Sigmoid colon (tissue), 7 donors: ENCODE data around the gene SLC39A13. TPM values are rescaled to one million over a fixed set of nuclear protein-coding genes. Genes with fewer than 3 reads are reported as not detected.

Experiments
- DNase-seq: peaks from one replicate; pipeline ENCODE4 v3.0.0-alpha.2; 2019
- H3K27ac ChIP-seq, 4 donors: fragments of 200-600 bp; sonication (generic); one replicate each; pipeline ENCODE4 v1.5.1; 2016 to 2019; ENCODE audit warnings: mild to moderate bottlenecking in 1 of 4
- H3K27me3 ChIP-seq, 3 donors: fragments of 200-600 bp; sonication (generic); one replicate each; pipeline ENCODE4 v1.5.1; 2019; ENCODE audit warnings: mild to moderate bottlenecking in 1 of 3
- H3K36me3 ChIP-seq, 4 donors: fragments of 200-600 bp; sonication (generic); one replicate each; pipeline ENCODE4 v1.5.1; 2016 to 2019
- H3K4me1 ChIP-seq, 4 donors: fragments of 200-600 bp; sonication (generic); one replicate each; pipeline ENCODE4 v1.5.1; 2017 to 2019
- H3K4me3 ChIP-seq, 4 donors: fragments of 200-600 bp; sonication (generic); one replicate each; pipeline ENCODE4 v1.5.1; 2017 to 2019; ENCODE audit warnings: mild to moderate bottlenecking in 2 of 4, moderate library complexity in 1 of 4
- H3K9me3 ChIP-seq, 4 donors: fragments of 200-600 bp in 3 of 4; sonication (generic) in 3 of 4; one replicate each; pipeline versions ENCODE4 v1.5.1 to v1.6.1; 2013 to 2019
- CTCF ChIP-seq, 4 experiments: fragments of 450-650 bp in 3 of 4; fragments of 200-600 bp in 1 of 4; IDR thresholded peaks; one replicate each; pipeline ENCODE4 v1.5.1; 2016 to 2019; ENCODE audit warnings: antibody characterized with exemption in 4 of 4, mild to moderate bottlenecking in 3 of 4, moderate library complexity in 2 of 4
- EP300 ChIP-seq, 4 donors: sonication (generic); formaldehyde crosslinking; IDR thresholded peaks; one replicate each; pipeline ENCODE4 v1.6.1; 2017; ENCODE audit warnings: antibody characterized with exemption in 4 of 4
- POLR2A ChIP-seq, 2 donors: fragments of 450-650 bp; IDR thresholded peaks; one replicate each; pipeline ENCODE4 v1.6.1; 2016; ENCODE audit warnings: antibody characterized with exemption in 2 of 2, mild to moderate bottlenecking in 2 of 2, moderate library complexity in 2 of 2
- POLR2AphosphoS5 ChIP-seq, 4 donors: sonication (generic); formaldehyde crosslinking; IDR thresholded peaks; one replicate each; pipeline ENCODE4 v1.6.1; 2017; ENCODE audit warnings: antibody characterized with exemption in 4 of 4
- WGBS, 2 donors: extraction: QIAGEN DNeasy Blood & Tissue Kit; methylation state at CpG; one replicate each; pipeline ENCODE4 v1.1.7; 2013; 5-methylcytosine and 5-hydroxymethylcytosine counted together
- intact Hi-C: fragments of 100-400 bp; cut with DNase I; formaldehyde crosslinking; loops from one replicate; pipeline ENCODE4 v1.15.1; 2023
- polyA plus RNA-seq, 3 donors: library from polyadenylated mRNA; stranded (reverse); fragments of 200-250 nt; gene quantifications; one replicate each; pipeline ENCODE4 v1.2.3, GENCODE V29; 2013
- total RNA-seq, 4 donors: library from RNA; depleted of rRNA; stranded (reverse); fragments of >200 nt; gene quantifications; one replicate each; pipeline ENCODE4 v1.1.0, GENCODE V29; 2016
- donor health status: healthy with polysubstance abuse.
- donor health status: Bipolar disorder and iron deficiency.
- donor health status: healthy.

SLC39A13 gene
- total and polyA plus RNA-seq, 7 donors = 4.6 to 87.5 (median 38.2) TPM

- Histone ChIP-seq H3K27ac (peak overlapping the region; percentile 84 to 96 (median 95)), H3K36me3 (peaks cover 2 to 54% (median 27%) of the 10 kb centered on the region in 4 donors), H3K9me3 (no peaks in the 10 kb centered on the region), H3K27me3 (no peaks in the 10 kb centered on the region), H3K4me3 (peak overlapping the region in 1 of 4 donors; percentile 83), H3K4me1 (peaks cover 0 to 69% (median 48%) of the 10 kb centered on the region in 4 donors)
- WGBS, 2 donors = 83 to 87% methylated on average over 12 of the region's 12 CpGs
- no peak for DNase-seq
- intact Hi-C loops = no loop called here
- TF ChIP-seq POLR2A (IDR thresholded peaks at IDR 0.05) (no peak), CTCF (IDR thresholded peaks at IDR 0.05) (no peak), POLR2AphosphoS5 (IDR thresholded peaks at IDR 0.05) (no peak), EP300 (IDR thresholded peaks at IDR 0.05) (no peak)
Observed at GRCh38 chr11:47410370-47411264, 2.2 kb downstream of the SLC39A13 start.

GRCh38 chr11:47411884-47412746 lies 3.7 kb downstream of the SLC39A13 start:
- Histone ChIP-seq H3K27ac (peak overlapping the region in 3 of 4 donors; percentile 21 to 91 (median 43)), H3K27me3 (no peaks in the 10 kb centered on the region), H3K36me3 (peaks cover 2 to 54% (median 28%) of the 10 kb centered on the region in 4 donors), H3K4me3 (no peak overlapping the region), H3K4me1 (peaks cover 0 to 78% (median 59%) of the 10 kb centered on the region in 4 donors), H3K9me3 (no peaks in the 10 kb centered on the region)
- 77 to 81% methylated on average over 12 of the region's 12 CpGs for WGBS, 2 donors
- DNase-seq = peak; percentile 74
- intact Hi-C loops = no loop called here
- no peak for TF ChIP-seq POLR2A (IDR thresholded peaks at IDR 0.05)
- TF ChIP-seq POLR2AphosphoS5 (IDR thresholded peaks at IDR 0.05) = no peak
- peak in 3 of 4 experiments; percentile 47 to 66 (median 57) for TF ChIP-seq CTCF (IDR thresholded peaks at IDR 0.05)

GRCh38 chr11:47413351-47413750 lies 5.0 kb downstream of the SLC39A13 start:
- WGBS, 2 donors = 91 to 94% methylated on average over 13 of the region's 13 CpGs
- Histone ChIP-seq H3K4me1 (peaks cover 0 to 70% (median 54%) of the 10 kb centered on the region in 4 donors), H3K27me3 (no peaks in the 10 kb centered on the region), H3K4me3 (no peak overlapping the region), H3K36me3 (peaks cover 2 to 66% (median 28%) of the 10 kb centered on the region in 4 donors), H3K9me3 (no peaks in the 10 kb centered on the region), H3K27ac (peak overlapping the region; percentile 84 to 93 (median 90))
- intact Hi-C loops = no loop called here
- DNase-seq = no peak
- TF ChIP-seq CTCF (IDR thresholded peaks at IDR 0.05) (no peak), POLR2AphosphoS5 (IDR thresholded peaks at IDR 0.05) (no peak), EP300 (IDR thresholded peaks at IDR 0.05) (no peak), POLR2A (IDR thresholded peaks at IDR 0.05) (no peak)

GRCh38 chr11:47413908-47414684 lies 5.7 kb downstream of the SLC39A13 start:
- peaks cover 0 to 69% (median 52%) of the 10 kb centered on the region in 4 donors for H3K4me1 ChIP-seq
- H3K27me3 ChIP-seq = no peaks in the 10 kb centered on the region
- H3K36me3 ChIP-seq = peaks cover 2 to 74% (median 34%) of the 10 kb centered on the region in 4 donors
- H3K4me3 ChIP-seq = no peak overlapping the region
- H3K9me3 ChIP-seq = no peaks in the 10 kb centered on the region
- no peak for TF ChIP-seq POLR2A (IDR thresholded peaks at IDR 0.05)
- TF ChIP-seq EP300 (IDR thresholded peaks at IDR 0.05) = no peak
- TF ChIP-seq POLR2AphosphoS5 (IDR thresholded peaks at IDR 0.05) = no peak
- no peak for TF ChIP-seq CTCF (IDR thresholded peaks at IDR 0.05)
- 86 to 89% methylated on average over 16 of the region's 16 CpGs for WGBS, 2 donors
- DNase-seq = peak; percentile 81
- peak overlapping the region; percentile 84 to 93 (median 90) for H3K27ac ChIP-seq
- intact Hi-C loops = no loop called here
